Psoas muscle (tissue), 8 donors: Measurements from ENCODE around the gene SYT7. TPM values are rescaled to one million over a fixed set of nuclear protein-coding genes. Genes with fewer than 3 reads are reported as not detected.
A peak's percentile ranks its signal among the peaks of the same experiment; 100 is the strongest.

ENCODE experiments used
- ATAC-seq, 4 donors: fragments of 200-7000 bp; cut with Tn5 transposase; one replicate each; pipeline ENCODE4 v1.9.1; 2020; ENCODE audit warnings: moderate library complexity in 3 of 4, mild to moderate bottlenecking in 2 of 4
- DNase-seq, 2 donors: peaks; one replicate each; pipeline ENCODE4 v3.0.0-alpha.2; 2020
- H3K27ac ChIP-seq: fragments of 200-600 bp; one replicate; pipeline ENCODE4 v1.8.0; 2022
- H3K27me3 ChIP-seq, 3 donors: fragments of 200-600 bp in 1 of 3; one replicate each; pipeline versions ENCODE4 v1.6.1 to v1.8.0; 2013 to 2022; ENCODE audit warnings: low read length in 2 of 3, mild to moderate bottlenecking in 2 of 3, moderate library complexity in 1 of 3; ENCODE audit not compliant: insufficient read depth in 3 of 3
- H3K36me3 ChIP-seq, 2 donors: fragments of 200-600 bp in 1 of 2; one replicate each; pipeline versions ENCODE4 v1.6.1 to v1.8.0; 2013 to 2022; ENCODE audit warnings: low read depth in 1 of 2, mild to moderate bottlenecking in 1 of 2, moderate library complexity in 1 of 2; ENCODE audit not compliant: insufficient read depth in 1 of 2
- H3K4me1 ChIP-seq: fragments of 200-600 bp; one replicate; pipeline ENCODE4 v1.8.0; 2022
- H3K4me3 ChIP-seq: fragments of 200-600 bp; one replicate; pipeline ENCODE4 v1.8.0; 2022; ENCODE audit warnings: mild to moderate bottlenecking
- H3K9me3 ChIP-seq: fragments of 200-600 bp; one replicate; pipeline ENCODE4 v1.8.0; 2022
- WGBS, 3 donors: extraction: QIAGEN DNeasy Blood & Tissue Kit; methylation state at CpG; one replicate each; pipeline versions ENCODE4 v1.1.6 to v1.1.7; 2013; 5-methylcytosine and 5-hydroxymethylcytosine counted together
- intact Hi-C, 2 donors: fragments of 100-400 bp; cut with DNase I; formaldehyde crosslinking; loops; one replicate each; pipeline versions ENCODE4 v1.11.0 to v1.14.2; 2022
- polyA plus RNA-seq, 3 donors: library from polyadenylated mRNA; stranded (reverse); fragments of 200-250 nt; gene quantifications; one replicate each; pipeline ENCODE4 v1.2.3, GENCODE V29; 2013
- total RNA-seq, 4 donors: library from RNA; stranded (reverse); fragmentation: NEBNext Ultra II Directional in 2 of 4; extraction: Animal tissue kit (Norgen Biotek cat#: 25700) in 2 of 4; gene quantifications; one replicate each; pipeline versions ENCODE4 v1.2.1 to v1.2.4, GENCODE V29; 2021 to 2023
- TF ChIP-seq, protein P1 (sequence below): fragments of 200-600 bp; IDR thresholded peaks from one replicate; pipeline ENCODE4 v1.8.0; 2022; ENCODE audit warnings: antibody characterized with exemption
- donor health status: healthy with polysubstance abuse.
- donor health status: DM: no; HTN: no; CAD: no; lungs with moderate emphysema.
- donor health status: Bipolar disorder and iron deficiency.
- donor health status: healthy.
- donor health status: DM: yes; HTN: yes; CAD: no.
- donor health status: DM: no; HTN: no; CAD: no.
- donor health status: DM: no; HTN: no; CAD: no.
- donor health status: DM: yes; HTN: yes; CAD: no.

SYT7 gene
- total and polyA plus RNA-seq, 7 donors, result 0.96 to 3.5 (median 2.1) TPM

- TF ChIP-seq, protein P1, sequence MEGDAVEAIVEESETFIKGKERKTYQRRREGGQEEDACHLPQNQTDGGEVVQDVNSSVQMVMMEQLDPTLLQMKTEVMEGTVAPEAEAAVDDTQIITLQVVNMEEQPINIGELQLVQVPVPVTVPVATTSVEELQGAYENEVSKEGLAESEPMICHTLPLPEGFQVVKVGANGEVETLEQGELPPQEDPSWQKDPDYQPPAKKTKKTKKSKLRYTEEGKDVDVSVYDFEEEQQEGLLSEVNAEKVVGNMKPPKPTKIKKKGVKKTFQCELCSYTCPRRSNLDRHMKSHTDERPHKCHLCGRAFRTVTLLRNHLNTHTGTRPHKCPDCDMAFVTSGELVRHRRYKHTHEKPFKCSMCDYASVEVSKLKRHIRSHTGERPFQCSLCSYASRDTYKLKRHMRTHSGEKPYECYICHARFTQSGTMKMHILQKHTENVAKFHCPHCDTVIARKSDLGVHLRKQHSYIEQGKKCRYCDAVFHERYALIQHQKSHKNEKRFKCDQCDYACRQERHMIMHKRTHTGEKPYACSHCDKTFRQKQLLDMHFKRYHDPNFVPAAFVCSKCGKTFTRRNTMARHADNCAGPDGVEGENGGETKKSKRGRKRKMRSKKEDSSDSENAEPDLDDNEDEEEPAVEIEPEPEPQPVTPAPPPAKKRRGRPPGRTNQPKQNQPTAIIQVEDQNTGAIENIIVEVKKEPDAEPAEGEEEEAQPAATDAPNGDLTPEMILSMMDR, result no peak
- peaks cover 0 to 2% (median 0%) of the 10 kb centered on the region in 3 donors for H3K27me3 ChIP-seq
- no peaks in the 10 kb centered on the region for H3K36me3 ChIP-seq
- no peak overlapping the region for H3K4me3 ChIP-seq
- intact Hi-C loops, result no loop called here
- 56 to 63% (median 61%) methylated on average over 5 of the region's 5 CpGs for whole genome bisulfite sequencing, 3 donors
- no peaks in the 10 kb centered on the region for H3K4me1 ChIP-seq
- DNase-seq, result no peak
- H3K27ac ChIP-seq, result peak overlapping the region; percentile 23
- ATAC-seq, result no peak
- H3K9me3 ChIP-seq, result no peaks in the 10 kb centered on the region
Measured at GRCh38 chr11:61594907-61595257, 14.0 kb upstream of the SYT7 start.

DNA sequence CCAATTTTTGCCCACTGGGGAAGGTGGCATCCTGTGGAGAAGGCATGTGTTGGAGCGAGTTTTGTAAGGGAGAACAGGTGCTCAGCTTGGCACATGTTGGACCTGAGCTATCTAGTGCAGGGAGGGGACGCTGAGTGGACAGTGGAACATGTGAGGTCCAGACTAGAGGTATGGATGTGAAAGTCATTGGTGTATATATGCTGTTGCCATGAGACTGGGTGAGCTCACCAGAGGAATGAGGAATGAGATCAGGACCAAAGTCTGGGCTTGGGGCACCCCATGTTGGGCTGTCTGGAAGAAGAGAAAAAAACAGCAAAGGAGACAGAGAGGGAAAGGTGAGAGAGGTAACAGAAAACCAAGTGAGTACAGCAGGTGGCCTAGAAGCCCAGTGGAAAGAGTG lies 12.3 kb upstream of the SYT7 start:
- intact Hi-C loops, result no loop called here
- Histone ChIP-seq H3K9me3 (no peaks in the 10 kb centered on the region), H3K36me3 (no peaks in the 10 kb centered on the region), H3K4me1 (peaks cover 7% of the 10 kb centered on the region), H3K27me3 (peaks cover 0 to 2% (median 0%) of the 10 kb centered on the region in 3 donors), H3K27ac (no peak overlapping the region), H3K4me3 (no peak overlapping the region)
- WGBS, 3 donors, result 70 to 76% (median 70%) methylated on average over 2 of the region's 2 CpGs
- TF ChIP-seq, protein P1, result no peak
- no peak for ATAC-seq
- no peak for DNase-seq

DNA sequence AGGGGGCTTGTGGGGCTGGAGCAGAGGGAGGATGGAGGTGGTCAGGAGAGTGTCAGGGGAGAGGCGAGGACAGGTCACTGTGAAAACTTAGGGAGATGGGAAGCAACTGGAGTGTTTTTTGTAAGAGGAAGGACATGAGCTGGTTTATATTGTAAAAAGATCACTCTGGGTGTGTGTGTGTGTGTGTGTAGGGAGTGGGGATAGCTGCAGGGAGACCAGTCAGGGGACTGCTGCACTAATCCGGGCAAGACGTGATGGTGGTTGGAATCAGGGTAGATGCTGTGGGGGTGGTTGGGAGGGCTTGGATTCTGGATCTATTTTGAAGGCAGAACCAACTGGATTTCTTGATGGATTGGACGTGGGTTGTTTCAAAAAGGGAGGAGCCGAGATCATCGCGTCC lies 11.3 kb upstream of the SYT7 start:
- Histone ChIP-seq H3K27ac (no peak overlapping the region), H3K27me3 (peaks cover 0 to 2% (median 0%) of the 10 kb centered on the region in 3 donors), H3K36me3 (no peaks in the 10 kb centered on the region), H3K4me1 (peaks cover 7% of the 10 kb centered on the region), H3K4me3 (no peak overlapping the region), H3K9me3 (no peaks in the 10 kb centered on the region)
- no peak for DNase-seq
- ATAC-seq, result no peak
- intact Hi-C loops, result no loop called here
- TF ChIP-seq, protein P1, result no peak
- 52 to 59% (median 57%) methylated on average over 7 of the region's 7 CpGs for WGBS, 3 donors

GRCh38 chr11:61589961-61590360 lies 9.1 kb upstream of the SYT7 start:
- intact Hi-C loops, result no loop called here
- Histone ChIP-seq H3K27me3 (peaks cover 0 to 4% (median 0%) of the 10 kb centered on the region in 3 donors), H3K36me3 (no peaks in the 10 kb centered on the region), H3K27ac (no peak overlapping the region), H3K4me3 (no peak overlapping the region), H3K4me1 (peaks cover 7% of the 10 kb centered on the region), H3K9me3 (no peaks in the 10 kb centered on the region)
- WGBS, 3 donors, result 88 to 97% (median 96%) methylated on average over 5 of the region's 5 CpGs
- TF ChIP-seq, protein P1, result no peak
- DNase-seq (no peak), ATAC-seq (no peak)

DNA sequence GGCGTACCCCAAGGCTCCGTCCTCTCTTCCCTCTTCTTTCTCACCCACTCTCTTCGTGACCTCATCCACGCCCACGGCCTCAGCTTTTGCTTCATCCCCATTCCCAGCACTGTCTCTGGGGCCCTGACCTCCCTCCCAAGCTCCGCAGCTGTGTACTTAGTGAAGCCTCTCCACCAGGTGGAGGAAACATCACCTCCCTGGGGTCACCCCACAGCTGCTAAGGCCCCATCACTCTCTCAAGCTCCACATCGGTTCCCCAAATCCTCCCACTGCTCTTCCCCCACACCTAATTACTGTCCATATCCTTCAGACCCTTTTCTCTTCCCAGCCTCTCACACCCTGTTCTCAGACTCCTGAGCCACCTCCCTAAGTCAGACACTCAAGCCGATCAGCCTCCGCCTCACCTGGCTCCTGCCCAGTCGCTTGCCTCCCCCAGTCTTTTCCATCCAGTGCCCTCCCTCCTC lies 7.9 kb upstream of the SYT7 start:
- WGBS, 3 donors, result 49 to 52% (median 50%) methylated on average over 8 to 10 of the region's 10 CpGs
- peak overlapping the region; percentile 33 for H3K27ac ChIP-seq
- DNase-seq, result peak; percentile 80 to 81

More for the DNA sequence above, 7.9 kb upstream of the SYT7 start:
- peak overlapping the region; percentile 72 for H3K4me3 ChIP-seq
- TF ChIP-seq, protein P1, result no peak
- peaks cover 0 to 4% (median 0%) of the 10 kb centered on the region in 3 donors for H3K27me3 ChIP-seq
- no peaks in the 10 kb centered on the region for H3K9me3 ChIP-seq
- peaks cover 7% of the 10 kb centered on the region for H3K4me1 ChIP-seq
- intact Hi-C loops, result no loop called here
- H3K36me3 ChIP-seq, result no peaks in the 10 kb centered on the region
- ATAC-seq, result peak; percentile 34 to 59 (median 49)
